Measurements from ENCODE around the gene SLIT2.

SLIT2 gene

DNA sequence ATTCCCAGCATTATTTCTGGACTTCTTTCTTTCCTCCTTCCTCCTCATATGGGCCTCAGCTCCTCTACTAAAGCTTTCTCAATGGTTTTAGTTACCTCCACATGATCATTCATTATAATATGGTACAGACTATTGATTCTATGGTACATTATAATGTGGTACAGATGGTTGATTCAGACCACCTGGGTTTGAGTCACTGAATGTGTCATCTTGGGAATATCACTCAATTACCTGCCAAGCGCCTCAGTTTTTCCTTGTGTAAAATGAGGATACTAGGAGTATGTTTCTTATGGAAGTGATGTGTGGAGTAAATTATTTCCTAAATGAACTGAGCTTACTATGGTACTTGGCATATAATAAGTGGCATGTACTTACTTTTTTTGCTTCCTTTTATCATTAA, 27.7 kb downstream of the SLIT2 start:
- no peaks in the 10 kb centered on the region for H3K36me3 ChIP-seq (ENCODE audit: control insufficient read depth in 1 of 2, insufficient read depth in 2 of 2, low read length in 2 of 2)
- H3K9ac ChIP-seq (ENCODE audit: low read depth in 1 of 2, low read length in 2 of 2): no peak overlapping the region
- no peaks in the 10 kb centered on the region for H3K27me3 ChIP-seq (ENCODE audit: control insufficient read depth in 1 of 2, insufficient read depth in 2 of 2, low read length in 2 of 2)
- no peak overlapping the region for H3K27ac ChIP-seq (ENCODE audit: low read depth, low read length)
- H3K4me1 ChIP-seq (ENCODE audit: control insufficient read depth in 1 of 2, insufficient read depth in 2 of 2, low read length in 2 of 2): no peaks in the 10 kb centered on the region
- H3K9me3 ChIP-seq (ENCODE audit: control insufficient read depth in 1 of 2, low read length in 2 of 2): no peaks in the 10 kb centered on the region
- no peak overlapping the region for H3K4me3 ChIP-seq (ENCODE audit: low read depth in 1 of 2, low read length in 2 of 2)

DNA sequence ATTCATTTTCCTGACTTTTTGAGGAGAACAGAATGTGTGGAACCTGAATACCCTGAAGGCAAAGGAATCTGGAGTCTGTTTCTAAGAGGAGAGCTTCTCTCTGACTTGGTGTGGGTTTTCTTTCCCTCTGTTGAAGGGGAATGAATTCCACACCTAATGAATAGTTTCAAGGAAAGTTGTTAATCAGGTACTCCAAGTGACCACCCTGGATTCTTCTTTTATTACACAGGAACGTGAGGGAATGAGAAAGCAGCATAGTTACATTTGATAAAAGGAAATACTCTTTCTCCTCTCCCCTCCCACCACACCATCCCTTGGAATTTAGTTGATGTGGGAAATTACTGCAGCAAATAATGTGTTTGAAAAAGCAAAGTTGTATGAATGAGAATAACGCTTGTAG, 29.7 kb downstream of the SLIT2 start:
- no peak overlapping the region for H3K27ac ChIP-seq (ENCODE audit: low read depth, low read length)
- no peaks in the 10 kb centered on the region for H3K9me3 ChIP-seq (ENCODE audit: control insufficient read depth in 1 of 2, low read length in 2 of 2)
- H3K4me3 ChIP-seq (ENCODE audit: low read depth in 1 of 2, low read length in 2 of 2): no peak overlapping the region
- H3K27me3 ChIP-seq (ENCODE audit: control insufficient read depth in 1 of 2, insufficient read depth in 2 of 2, low read length in 2 of 2): no peaks in the 10 kb centered on the region
- no peaks in the 10 kb centered on the region for H3K36me3 ChIP-seq (ENCODE audit: control insufficient read depth in 1 of 2, insufficient read depth in 2 of 2, low read length in 2 of 2)
- no peak overlapping the region for H3K9ac ChIP-seq (ENCODE audit: low read depth in 1 of 2, low read length in 2 of 2)
- no peaks in the 10 kb centered on the region for H3K4me1 ChIP-seq (ENCODE audit: control insufficient read depth in 1 of 2, insufficient read depth in 2 of 2, low read length in 2 of 2)

DNA sequence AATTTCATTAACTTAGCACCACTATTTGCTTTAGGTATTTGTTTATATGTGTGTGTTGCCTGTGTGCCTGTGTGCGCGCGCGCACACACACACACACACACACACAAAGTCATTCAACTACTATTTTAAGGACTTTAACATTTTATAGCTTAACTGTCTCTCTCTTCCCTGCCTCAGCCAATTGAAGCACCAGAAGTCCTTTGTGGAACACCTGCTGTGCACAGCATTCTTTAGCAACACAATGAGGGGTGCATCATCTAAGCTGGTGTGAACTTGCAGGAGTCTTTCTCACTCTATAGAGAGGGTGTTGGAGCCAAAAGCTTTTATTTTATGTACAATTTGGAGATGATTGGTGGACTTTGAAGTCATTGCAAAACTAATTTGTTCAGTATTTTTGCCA, 31.3 kb downstream of the SLIT2 start:
- Histone ChIP-seq H3K9ac (ENCODE audit: low read depth in 1 of 2, low read length in 2 of 2) (no peak overlapping the region), H3K27me3 (ENCODE audit: control insufficient read depth in 1 of 2, insufficient read depth in 2 of 2, low read length in 2 of 2) (no peaks in the 10 kb centered on the region), H3K27ac (ENCODE audit: low read depth, low read length) (no peak overlapping the region), H3K36me3 (ENCODE audit: control insufficient read depth in 1 of 2, insufficient read depth in 2 of 2, low read length in 2 of 2) (no peaks in the 10 kb centered on the region), H3K9me3 (ENCODE audit: control insufficient read depth in 1 of 2, low read length in 2 of 2) (no peaks in the 10 kb centered on the region), H3K4me3 (ENCODE audit: low read depth in 1 of 2, low read length in 2 of 2) (no peak overlapping the region), H3K4me1 (ENCODE audit: control insufficient read depth in 1 of 2, insufficient read depth in 2 of 2, low read length in 2 of 2) (no peaks in the 10 kb centered on the region)

DNA sequence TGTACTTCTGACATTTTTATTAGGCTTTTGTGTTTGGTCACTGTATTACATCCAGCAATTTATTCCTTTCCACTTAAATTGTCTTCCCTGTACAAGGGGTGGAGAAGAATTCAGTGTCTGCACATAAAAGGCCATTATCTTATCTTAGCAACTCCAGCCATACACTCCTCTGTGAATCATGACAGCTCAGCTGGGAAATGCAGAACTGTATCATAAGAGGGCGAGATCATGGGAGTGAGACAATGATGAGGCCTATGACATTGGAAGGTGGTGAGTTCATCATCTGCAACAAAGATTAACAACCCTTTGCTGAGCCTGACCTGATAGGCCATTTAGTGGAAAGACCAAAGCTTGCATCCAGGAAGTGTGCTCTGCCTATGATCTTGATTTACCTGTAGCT, 33.3 kb downstream of the SLIT2 start:
- Histone ChIP-seq H3K4me1 (ENCODE audit: control insufficient read depth in 1 of 2, insufficient read depth in 2 of 2, low read length in 2 of 2) (no peaks in the 10 kb centered on the region), H3K27ac (ENCODE audit: low read depth, low read length) (no peak overlapping the region), H3K9ac (ENCODE audit: low read depth in 1 of 2, low read length in 2 of 2) (no peak overlapping the region), H3K9me3 (ENCODE audit: control insufficient read depth in 1 of 2, low read length in 2 of 2) (no peaks in the 10 kb centered on the region), H3K36me3 (ENCODE audit: control insufficient read depth in 1 of 2, insufficient read depth in 2 of 2, low read length in 2 of 2) (no peaks in the 10 kb centered on the region), H3K27me3 (ENCODE audit: control insufficient read depth in 1 of 2, insufficient read depth in 2 of 2, low read length in 2 of 2) (no peaks in the 10 kb centered on the region), H3K4me3 (ENCODE audit: low read depth in 1 of 2, low read length in 2 of 2) (no peak overlapping the region)

DNA sequence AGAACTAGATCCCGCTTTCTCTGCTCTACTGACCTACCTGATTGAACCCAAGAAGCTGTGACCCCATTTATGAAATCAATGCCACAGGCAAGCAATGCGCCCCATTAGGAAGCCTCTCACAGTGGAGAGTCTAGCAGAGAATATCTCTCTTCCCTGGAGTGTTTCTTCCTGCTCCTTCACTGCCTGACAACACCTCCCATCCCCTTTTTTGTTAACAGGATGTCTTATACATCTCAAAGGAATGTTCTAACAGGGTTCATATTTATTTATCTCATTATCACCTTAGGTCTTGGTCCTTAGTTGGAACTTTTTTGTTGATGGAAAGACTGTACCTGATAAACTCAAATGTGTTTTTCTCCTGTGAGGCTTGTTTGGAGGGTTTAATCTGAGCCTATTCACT, 35.5 kb downstream of the SLIT2 start:
- Histone ChIP-seq H3K9ac (ENCODE audit: low read depth in 1 of 2, low read length in 2 of 2) (no peak overlapping the region), H3K27ac (ENCODE audit: low read depth, low read length) (no peak overlapping the region), H3K4me1 (ENCODE audit: control insufficient read depth in 1 of 2, insufficient read depth in 2 of 2, low read length in 2 of 2) (no peaks in the 10 kb centered on the region), H3K27me3 (ENCODE audit: control insufficient read depth in 1 of 2, insufficient read depth in 2 of 2, low read length in 2 of 2) (no peaks in the 10 kb centered on the region), H3K36me3 (ENCODE audit: control insufficient read depth in 1 of 2, insufficient read depth in 2 of 2, low read length in 2 of 2) (no peaks in the 10 kb centered on the region), H3K9me3 (ENCODE audit: control insufficient read depth in 1 of 2, low read length in 2 of 2) (no peaks in the 10 kb centered on the region), H3K4me3 (ENCODE audit: low read depth in 1 of 2, low read length in 2 of 2) (no peak overlapping the region)

DNA sequence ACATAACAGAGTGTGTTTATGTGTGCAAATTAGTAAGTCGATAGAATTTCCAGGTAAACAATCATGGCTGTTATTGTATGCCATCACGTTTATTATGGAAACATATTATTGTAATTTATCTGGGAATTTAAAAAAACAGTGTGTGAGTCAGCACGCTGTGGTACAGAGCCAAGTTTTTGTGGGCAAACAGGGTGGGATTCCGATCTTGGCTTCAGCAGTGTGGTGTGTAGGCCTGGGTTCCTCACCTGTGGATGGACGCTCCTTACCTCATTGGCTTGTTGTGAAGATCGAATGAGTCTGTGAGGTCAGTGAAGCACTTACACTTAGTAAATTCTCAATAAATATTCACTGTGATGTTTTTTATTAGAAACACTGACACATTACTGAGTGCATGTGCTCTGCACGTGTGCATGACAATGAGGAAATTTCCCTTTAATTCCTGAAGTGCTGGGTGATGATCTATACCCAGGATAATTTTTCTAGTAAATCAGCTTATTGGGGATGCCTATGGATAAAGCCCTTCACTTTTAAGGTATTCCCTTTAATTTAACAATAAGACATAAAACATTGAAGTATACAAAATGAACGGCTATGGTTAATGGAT, 36.4 kb downstream of the SLIT2 start:
- Histone ChIP-seq H3K4me1 (ENCODE audit: control insufficient read depth in 1 of 2, insufficient read depth in 2 of 2, low read length in 2 of 2) (no peaks in the 10 kb centered on the region), H3K4me3 (ENCODE audit: low read depth in 1 of 2, low read length in 2 of 2) (no peak overlapping the region), H3K27ac (ENCODE audit: low read depth, low read length) (no peak overlapping the region), H3K9ac (ENCODE audit: low read depth in 1 of 2, low read length in 2 of 2) (no peak overlapping the region), H3K36me3 (ENCODE audit: control insufficient read depth in 1 of 2, insufficient read depth in 2 of 2, low read length in 2 of 2) (no peaks in the 10 kb centered on the region), H3K27me3 (ENCODE audit: control insufficient read depth in 1 of 2, insufficient read depth in 2 of 2, low read length in 2 of 2) (no peaks in the 10 kb centered on the region), H3K9me3 (ENCODE audit: control insufficient read depth in 1 of 2, low read length in 2 of 2) (no peaks in the 10 kb centered on the region)

DNA sequence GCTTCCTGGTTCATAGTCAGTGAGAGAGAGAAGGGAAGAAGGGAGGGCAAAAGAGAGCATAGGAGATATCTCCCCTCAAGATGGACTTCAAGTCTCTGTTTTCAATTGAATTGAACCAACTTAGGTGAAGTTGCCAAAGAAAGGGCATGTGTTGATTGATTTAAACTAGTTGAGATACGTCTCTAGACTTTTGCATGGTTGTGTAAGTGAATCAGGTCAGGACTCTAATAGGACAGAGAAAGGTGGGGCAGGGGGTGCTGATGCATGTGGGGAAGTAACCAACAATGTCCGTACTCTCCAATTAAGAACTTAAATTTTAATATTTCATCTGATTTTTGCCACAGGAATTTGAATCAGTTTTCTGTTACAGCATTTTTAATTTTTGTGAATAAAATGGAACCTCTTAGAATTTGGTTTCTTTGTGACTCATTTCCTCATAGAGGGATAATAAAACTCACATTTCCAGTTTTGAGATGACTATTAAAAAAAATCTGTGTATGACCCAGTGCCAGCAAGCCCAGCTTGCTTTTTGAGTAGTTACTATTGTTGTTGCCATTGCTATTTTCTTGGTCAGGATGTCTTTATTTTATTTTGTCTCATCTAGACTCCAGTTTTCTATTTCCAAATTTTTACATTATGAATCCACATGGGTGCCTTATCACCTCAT, 37.3 kb downstream of the SLIT2 start:
- Histone ChIP-seq H3K4me3 (ENCODE audit: low read depth in 1 of 2, low read length in 2 of 2) (no peak overlapping the region), H3K27ac (ENCODE audit: low read depth, low read length) (no peak overlapping the region), H3K9ac (ENCODE audit: low read depth in 1 of 2, low read length in 2 of 2) (no peak overlapping the region), H3K9me3 (ENCODE audit: control insufficient read depth in 1 of 2, low read length in 2 of 2) (no peaks in the 10 kb centered on the region), H3K27me3 (ENCODE audit: control insufficient read depth in 1 of 2, insufficient read depth in 2 of 2, low read length in 2 of 2) (no peaks in the 10 kb centered on the region), H3K4me1 (ENCODE audit: control insufficient read depth in 1 of 2, insufficient read depth in 2 of 2, low read length in 2 of 2) (no peaks in the 10 kb centered on the region), H3K36me3 (ENCODE audit: control insufficient read depth in 1 of 2, insufficient read depth in 2 of 2, low read length in 2 of 2) (no peaks in the 10 kb centered on the region)

DNA sequence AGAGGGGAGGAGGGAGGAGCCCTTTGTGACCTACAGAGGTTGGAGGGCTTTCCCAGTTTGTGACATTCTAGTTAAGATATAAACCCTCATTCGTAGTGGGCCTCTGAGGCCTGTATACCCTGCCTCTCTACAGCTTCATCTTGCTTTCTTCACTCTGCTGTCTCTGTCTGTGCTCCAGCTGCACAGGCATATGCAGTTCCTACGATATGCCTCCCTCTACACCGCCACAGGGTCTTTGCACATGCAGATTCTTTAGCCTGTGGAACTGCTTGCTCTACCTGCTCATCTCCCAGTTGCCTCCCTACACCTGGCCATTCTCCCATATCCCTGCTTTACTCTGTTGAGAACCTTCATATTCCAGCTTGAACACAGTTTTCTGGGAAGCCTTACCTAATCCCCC, 38.1 kb downstream of the SLIT2 start:
- Histone ChIP-seq H3K9me3 (ENCODE audit: control insufficient read depth in 1 of 2, low read length in 2 of 2) (no peaks in the 10 kb centered on the region), H3K27me3 (ENCODE audit: control insufficient read depth in 1 of 2, insufficient read depth in 2 of 2, low read length in 2 of 2) (no peaks in the 10 kb centered on the region), H3K36me3 (ENCODE audit: control insufficient read depth in 1 of 2, insufficient read depth in 2 of 2, low read length in 2 of 2) (no peaks in the 10 kb centered on the region), H3K4me1 (ENCODE audit: control insufficient read depth in 1 of 2, insufficient read depth in 2 of 2, low read length in 2 of 2) (no peaks in the 10 kb centered on the region), H3K9ac (ENCODE audit: low read depth in 1 of 2, low read length in 2 of 2) (no peak overlapping the region), H3K4me3 (ENCODE audit: low read depth in 1 of 2, low read length in 2 of 2) (no peak overlapping the region), H3K27ac (ENCODE audit: low read depth, low read length) (no peak overlapping the region)

DNA sequence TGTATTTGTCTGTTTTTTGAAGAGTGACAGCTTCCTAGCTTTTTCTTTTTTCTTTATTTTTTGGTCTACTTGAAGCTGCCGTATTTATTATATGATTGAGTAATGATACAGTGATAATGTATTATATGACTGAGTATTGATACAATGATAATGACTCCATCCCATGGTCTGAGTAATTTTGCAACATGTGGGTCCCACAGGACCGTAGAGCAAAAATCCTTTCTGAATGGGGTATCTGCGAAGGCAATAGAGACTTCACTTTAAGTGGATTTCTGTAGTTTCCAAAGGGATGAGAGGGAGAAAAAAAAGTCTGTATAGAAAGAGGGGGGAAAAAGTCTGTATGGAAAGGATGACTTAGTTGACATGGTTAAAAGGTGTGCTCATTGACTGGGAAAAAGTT, 41.0 kb downstream of the SLIT2 start:
- H3K27ac ChIP-seq (ENCODE audit: low read depth, low read length): no peak overlapping the region
- H3K36me3 ChIP-seq (ENCODE audit: control insufficient read depth in 1 of 2, insufficient read depth in 2 of 2, low read length in 2 of 2): no peaks in the 10 kb centered on the region
- no peaks in the 10 kb centered on the region for H3K9me3 ChIP-seq (ENCODE audit: control insufficient read depth in 1 of 2, low read length in 2 of 2)
- H3K4me3 ChIP-seq (ENCODE audit: low read depth in 1 of 2, low read length in 2 of 2): no peak overlapping the region
- H3K4me1 ChIP-seq (ENCODE audit: control insufficient read depth in 1 of 2, insufficient read depth in 2 of 2, low read length in 2 of 2): no peaks in the 10 kb centered on the region
- no peak overlapping the region for H3K9ac ChIP-seq (ENCODE audit: low read depth in 1 of 2, low read length in 2 of 2)
- H3K27me3 ChIP-seq (ENCODE audit: control insufficient read depth in 1 of 2, insufficient read depth in 2 of 2, low read length in 2 of 2): no peaks in the 10 kb centered on the region

DNA sequence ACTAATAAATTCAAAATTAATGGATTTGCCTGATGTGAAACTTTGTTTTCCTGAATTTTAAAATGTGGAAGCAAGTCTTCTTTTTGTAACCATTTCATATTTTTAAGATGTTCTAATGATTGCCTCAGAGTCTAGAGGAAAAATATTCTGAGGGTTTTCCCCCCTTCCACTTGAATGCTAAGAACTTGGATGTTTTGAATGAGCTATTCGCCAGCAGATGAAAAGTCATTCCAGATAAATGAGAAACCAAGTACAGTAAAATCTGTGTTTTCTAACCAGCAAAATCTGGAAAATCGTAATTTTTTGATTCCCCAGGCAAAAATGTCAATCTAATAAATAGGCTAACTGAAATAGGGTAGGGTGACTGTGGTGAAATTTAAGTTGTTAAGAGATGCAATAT, 45.6 kb downstream of the SLIT2 start:
- Histone ChIP-seq H3K4me1 (ENCODE audit: control insufficient read depth in 1 of 2, insufficient read depth in 2 of 2, low read length in 2 of 2) (no peaks in the 10 kb centered on the region), H3K27ac (ENCODE audit: low read depth, low read length) (no peak overlapping the region), H3K4me3 (ENCODE audit: low read depth in 1 of 2, low read length in 2 of 2) (no peak overlapping the region), H3K9ac (ENCODE audit: low read depth in 1 of 2, low read length in 2 of 2) (no peak overlapping the region), H3K9me3 (ENCODE audit: control insufficient read depth in 1 of 2, low read length in 2 of 2) (no peaks in the 10 kb centered on the region), H3K36me3 (ENCODE audit: control insufficient read depth in 1 of 2, insufficient read depth in 2 of 2, low read length in 2 of 2) (no peaks in the 10 kb centered on the region), H3K27me3 (ENCODE audit: control insufficient read depth in 1 of 2, insufficient read depth in 2 of 2, low read length in 2 of 2) (no peaks in the 10 kb centered on the region)
